Measurements from ENCODE around the gene PILRB.
"Not testable (repeated sequence)": the region's sequence is repeated elsewhere in the genome, so short reads cannot be mapped to it uniquely, and the experiment has no call there.

The PILRB gene

DNA sequence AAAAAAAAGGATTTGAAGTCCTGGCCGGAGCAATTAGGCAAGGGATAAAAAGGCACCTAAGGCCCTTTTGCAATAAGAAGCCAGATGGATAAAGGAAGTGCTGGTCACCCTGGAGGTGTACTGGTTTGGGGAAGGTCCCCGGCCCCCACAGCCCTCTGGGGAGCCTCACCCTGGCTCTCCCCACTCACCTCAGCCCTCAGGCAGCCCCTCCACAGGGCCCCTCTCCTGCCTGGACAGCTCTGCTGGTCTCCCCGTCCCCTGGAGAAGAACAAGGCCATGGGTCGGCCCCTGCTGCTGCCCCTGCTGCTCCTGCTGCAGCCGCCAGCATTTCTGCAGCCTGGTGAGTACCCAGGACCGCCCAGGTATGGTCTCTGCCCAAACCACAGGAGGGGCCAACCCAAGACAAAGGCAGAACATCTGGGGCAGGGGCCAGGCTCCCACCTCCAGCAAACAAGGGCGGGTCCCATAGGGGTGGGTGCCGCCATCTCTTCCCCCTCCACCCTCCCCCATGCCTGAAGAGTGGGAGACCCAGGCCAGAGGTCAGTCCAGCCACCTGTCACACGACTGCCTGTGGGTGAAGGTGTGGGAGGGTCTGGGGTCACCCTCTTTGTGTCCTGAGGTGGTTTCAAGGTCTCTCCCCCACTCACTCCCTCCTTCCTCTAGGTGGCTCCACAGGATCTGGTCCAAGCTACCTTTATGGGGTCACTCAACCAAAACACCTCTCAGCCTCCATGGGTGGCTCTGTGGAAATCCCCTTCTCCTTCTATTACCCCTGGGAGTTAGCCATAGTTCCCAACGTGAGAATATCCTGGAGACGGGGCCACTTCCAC lies at the start of gene PILRB:
Gene PILRB, plus strand, starts transcription at position 91 of the 830 bp plus-strand sequence. Its CDS starts 186 bp downstream, at position 277.
- DNase-seq, result no peak

DNA sequence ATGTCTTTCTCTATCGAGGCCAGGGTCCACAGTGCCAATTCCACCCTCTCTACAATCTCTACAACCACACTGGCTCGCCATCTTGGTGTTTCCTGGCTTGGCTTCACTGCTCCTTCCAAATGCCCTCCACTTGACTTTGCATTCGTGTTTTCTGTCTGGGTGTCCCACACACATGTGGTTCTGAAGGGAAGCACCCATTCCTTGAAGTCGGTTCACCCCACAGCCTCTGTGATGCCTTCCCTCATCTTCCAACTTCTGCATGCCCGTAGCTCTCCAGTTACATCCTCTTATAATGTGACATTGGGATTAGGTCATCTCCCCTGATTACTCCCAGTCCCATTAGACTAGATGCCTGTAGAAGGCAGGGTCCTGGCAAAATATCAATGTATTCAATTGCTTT lies 39.6 kb upstream of the PILRB start:
- DNase-seq, result not testable (repeated sequence)

DNA sequence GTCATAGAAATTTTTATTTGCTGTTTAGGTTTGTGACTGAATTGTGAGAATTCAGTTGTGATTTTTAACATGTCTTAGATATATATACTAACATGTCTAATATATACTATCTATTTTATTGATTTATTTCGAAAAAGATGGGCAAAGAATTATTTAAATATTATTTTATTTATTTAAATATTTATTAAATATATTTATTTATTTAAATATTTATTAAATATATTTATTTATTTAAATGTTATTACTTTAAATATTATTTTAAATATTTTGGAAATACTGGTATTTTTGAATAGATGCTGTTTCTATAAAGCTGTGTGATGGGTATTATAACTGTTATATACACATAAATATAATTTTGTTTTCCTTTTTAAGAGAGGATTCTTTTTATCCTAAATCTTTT lies 36.3 kb upstream of the PILRB start:
- not testable (repeated sequence) for DNase-seq

DNA sequence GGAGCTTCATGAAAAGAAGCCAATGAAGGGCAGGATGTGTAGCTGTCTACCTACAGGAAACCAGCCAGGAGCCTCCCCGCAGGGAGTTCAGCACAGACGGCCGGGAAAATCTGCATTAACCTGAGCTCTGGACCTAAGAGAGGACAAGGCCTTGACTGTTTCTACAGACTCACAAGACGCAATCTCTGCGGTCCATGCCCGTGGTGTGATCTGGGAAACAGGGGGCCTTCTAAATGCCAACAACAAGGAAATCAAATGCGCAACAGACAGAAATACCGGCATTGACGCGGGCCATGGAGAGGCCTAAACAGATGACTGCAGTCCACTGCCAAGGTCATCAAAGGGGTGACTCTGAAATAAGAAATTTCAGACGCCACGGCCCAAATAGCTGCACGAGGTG lies 33.7 kb upstream of the PILRB start:
- not testable (repeated sequence) for DNase-seq

DNA sequence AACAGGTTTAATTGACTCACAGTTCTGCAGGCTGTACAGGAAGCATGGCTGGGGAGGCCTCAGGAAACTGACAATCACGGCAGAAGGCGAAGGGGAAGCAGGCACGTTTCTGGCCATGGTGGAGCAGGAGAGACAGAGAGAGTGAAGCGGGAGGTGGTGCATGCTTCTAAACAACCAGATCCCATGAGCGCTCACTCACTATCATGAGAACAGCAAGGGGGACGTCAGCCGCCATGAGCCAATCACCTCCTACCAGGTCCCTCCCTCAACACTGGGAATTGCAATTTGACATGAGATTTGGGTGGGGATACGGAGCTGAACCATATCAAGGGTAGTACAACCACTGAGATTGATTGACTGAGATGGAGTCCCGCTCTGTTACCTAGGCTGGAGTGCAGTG lies 32.2 kb upstream of the PILRB start:
- DNase-seq, result not testable (repeated sequence)

DNA sequence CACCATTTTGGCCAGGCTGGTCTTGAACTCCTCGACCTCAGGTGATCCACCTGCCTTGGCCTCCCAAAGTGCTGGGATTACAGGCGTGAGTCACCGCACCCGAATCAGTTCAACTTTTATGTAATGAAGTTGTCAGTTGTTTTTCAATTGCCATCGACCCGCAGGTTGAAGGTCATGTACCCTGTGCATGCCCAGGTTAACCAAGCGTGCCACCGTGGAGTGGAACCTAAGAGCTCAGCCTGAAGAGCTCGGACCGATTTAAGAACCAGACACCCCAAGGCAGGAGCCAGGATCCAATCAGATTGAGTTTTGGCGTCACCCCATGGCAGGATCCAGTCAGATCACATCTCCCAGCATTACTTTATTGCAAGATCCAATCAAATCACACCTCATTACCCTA lies 31.0 kb upstream of the PILRB start:
- DNase-seq, result not testable (repeated sequence)

DNA sequence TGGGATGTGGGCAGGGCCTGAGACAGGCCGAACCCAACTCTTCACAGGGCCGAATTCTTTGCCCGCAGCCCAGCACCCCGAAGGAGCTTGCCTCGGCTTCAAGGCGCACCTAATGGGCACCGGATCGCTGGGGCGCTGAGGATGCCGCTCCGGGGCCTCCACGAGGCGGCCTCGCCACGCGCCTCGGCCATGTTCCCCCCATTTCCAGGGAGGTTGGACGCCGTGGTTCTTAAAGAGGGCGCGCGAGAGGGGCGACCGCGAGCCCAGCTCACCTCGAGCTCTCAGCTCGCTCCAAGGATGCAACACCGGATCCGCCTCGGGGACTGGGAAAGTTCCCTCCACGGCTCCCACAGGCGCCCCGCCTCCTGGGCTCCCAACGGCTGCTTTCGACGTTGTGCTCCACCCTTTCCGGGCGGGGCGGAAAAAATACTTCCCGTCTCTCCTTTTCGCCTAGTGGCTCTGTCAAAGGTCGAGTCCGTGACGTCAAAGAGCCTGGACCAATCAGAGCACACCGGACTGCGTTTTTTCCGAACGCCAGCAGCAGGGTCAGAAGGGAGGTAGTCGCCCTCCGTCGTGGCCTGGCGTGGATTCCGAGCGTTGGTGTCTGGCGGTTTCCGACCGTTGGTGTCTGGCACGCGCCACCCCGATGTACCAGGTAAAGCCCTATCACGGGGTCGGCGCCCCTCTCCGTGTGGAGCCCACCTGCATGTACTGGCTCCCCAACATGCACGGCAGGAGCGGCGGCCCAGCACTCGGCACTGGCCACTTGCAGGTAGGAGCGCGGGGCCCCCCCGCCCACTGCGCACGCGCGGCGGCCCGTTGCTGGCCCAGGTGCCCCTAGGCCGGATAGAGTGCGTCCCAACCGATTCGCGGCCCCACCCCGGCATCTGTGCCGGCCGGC lies 22.1 kb upstream of the PILRB start:
- DNase-seq, result peak; percentile 92

DNA sequence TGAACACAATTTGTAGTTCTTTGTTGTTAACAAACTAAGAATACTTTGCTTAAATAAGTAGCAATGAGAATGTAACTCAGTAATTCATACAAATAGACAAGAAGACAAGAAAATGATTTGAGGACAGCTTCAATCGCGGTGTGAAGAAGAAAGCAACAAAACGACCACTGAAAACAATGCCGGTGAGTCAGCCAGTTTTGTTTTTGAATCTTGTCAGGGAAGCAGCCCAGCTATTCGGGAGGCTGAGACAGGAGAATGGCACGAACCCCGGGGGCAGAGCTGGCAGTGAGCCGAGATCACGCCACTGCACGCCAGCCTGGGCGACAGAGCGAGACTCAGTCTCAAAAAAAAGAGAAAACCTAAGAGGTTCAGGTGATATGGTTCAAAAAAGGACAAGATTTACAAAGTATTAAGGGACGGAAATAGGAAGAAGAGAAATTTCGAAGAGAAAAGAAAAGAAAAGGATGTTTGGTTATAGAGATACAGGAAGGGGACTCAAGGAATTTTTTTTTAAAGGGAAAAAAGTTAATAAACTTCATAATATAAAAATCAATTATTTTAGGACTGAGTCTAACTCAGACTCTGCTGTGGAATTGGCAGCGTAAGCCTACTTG lies 19.7 kb upstream of the PILRB start:
- not testable (repeated sequence) for DNase-seq

DNA sequence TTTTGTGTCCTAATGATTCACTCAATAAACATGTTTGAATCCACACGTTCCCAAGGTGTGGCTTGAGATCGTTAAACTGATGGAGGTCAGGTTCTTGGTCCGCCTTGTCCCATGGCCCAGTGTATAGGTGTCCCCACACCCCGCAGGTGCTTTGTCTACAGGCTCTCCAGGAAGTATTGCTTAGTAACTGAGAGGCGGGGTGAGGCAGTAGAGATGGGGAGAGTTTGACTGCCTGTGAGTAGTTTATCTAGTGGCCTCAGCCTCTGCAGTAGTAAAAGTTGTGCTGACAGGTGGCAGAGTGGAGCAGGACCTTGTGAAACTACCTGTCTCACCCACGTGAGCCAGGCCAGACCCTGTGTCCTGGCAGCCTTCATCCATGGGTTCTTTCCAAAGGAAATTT lies 16.6 kb upstream of the PILRB start:
- not testable (repeated sequence) for DNase-seq

DNA sequence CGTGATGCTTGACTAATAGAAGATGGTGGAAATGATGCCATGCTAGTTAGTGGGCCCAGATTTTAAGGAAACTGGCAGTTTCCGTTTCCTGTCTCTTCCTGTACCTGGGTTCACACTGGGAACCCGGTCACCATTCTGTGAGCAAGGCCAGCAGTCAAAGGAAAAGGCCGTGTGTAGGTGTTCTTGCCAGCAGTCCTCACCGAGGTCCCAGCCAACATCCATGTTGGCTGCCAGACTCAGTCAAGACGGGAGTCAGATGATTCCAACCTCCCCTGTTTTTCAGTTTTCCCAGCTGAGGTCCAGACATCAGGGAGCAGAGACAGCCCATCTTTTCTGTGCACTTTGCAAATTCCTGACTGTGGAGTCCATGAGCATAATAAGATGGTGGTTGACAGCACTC lies 15.2 kb upstream of the PILRB start:
- no peak for DNase-seq

DNA sequence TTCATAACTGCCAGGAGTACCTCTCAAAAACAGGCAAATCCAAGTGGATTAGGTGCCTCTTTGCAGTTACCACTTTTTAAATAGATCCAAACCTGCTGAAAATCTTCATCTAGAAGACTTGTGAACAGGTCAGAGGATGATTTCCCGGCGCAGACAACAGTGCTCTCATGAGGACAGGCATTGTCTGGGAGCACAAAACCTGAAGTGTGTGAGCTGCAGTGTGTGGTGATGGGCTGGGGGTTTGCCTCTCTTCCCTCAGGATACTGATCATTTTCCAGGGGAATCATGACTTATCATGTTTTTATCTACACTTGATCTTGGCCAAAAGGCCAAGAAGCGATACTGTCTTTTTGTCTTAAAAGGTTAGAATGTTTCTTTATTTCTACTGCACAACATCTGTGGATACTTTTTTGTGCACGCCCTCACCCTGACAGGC lies 13.8 kb upstream of the PILRB start:
- not testable (repeated sequence) for DNase-seq

DNA sequence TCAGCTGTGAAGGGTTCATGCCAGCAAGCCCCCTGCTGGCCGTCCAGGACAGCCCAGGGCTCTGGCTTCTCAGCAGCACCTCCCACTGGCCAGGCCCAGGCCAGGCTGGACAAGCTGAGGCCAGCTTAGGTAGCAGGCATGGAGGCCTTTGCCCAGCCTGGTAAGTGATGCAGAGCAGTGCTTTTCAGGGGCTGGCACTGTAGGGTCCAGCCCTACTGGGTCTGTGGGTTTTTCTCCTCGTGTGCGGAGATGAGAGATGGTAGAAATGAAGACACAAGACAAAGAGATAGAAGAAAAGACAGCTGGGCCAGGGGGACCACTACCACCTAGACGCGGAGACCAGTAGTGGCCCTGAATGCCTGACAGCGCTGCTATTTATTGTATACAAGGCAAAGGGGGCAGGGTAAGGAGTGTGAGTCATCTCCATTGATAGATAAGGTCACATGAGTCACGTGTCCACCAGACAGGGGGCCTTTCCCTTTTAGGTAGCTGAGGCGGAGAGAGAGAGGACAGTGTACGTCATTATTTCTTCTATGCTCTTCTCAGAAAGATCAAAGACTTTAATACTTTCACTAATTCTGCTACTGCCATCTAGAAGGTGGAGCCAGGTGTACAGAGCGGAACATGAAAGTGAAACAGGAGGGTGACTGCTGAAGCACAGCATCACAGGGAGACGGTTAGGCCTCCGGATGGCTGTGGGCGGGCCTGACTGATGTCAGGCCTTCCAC lies 13.2 kb upstream of the PILRB start:
- DNase-seq, result peak; percentile 92

DNA sequence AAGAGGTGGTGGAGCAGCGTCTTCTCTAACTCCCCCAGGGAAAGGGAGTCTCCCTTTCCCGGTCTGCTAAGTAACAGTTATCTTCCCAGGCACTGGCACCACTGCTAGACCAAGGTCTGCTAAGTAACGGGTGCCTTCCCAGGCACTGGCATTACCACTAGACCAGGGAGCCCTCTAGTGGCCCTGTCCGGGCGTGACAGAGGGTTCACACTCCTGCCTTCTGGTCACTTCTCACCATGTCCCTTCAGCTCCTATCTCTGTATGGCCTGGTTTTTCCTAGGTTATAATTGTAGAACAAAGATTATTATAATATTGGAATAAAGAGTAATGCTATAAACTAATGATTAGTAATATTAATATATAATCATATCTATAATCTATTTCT lies 12.6 kb upstream of the PILRB start:
- peak; percentile 71 for DNase-seq

DNA sequence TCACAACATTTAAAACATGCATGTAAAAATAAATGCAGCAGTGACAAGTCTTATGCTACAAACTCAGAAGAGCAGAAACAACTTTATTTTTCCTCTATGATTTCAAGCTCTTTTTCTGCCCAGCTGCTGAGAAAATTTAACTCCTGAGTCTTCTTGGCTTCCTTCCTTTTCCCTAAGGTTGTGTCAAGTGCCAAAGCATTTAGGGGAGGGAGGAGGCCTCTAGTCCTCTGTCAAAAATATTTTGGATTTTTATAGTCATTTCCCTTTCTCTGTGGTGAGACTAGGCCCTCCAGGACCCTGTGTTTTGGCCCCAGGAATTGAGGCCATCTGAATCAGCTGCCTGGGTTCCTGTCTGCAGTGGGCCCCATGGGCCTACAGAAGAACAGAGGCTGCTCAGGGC lies 11.0 kb upstream of the PILRB start:
- no peak for DNase-seq

DNA sequence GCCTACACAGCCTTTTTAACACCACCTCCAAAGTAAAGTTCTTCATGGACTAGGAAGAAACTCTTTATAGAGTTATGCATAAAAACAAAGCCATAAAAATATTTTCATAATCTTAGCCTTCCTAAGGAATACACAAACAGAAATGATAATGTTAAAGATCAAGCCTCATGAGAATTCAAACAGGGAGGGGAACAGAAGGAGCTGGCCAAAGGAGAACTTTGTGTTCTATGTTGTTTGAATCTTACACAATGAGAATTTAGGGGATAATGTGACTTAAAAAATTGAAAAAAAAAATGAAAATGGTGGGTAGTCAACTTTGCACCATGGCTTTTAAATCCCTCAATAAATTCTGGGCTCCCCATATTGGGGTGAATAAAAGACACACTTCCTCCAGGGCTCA lies 9.1 kb upstream of the PILRB start:
- DNase-seq, result no peak

DNA sequence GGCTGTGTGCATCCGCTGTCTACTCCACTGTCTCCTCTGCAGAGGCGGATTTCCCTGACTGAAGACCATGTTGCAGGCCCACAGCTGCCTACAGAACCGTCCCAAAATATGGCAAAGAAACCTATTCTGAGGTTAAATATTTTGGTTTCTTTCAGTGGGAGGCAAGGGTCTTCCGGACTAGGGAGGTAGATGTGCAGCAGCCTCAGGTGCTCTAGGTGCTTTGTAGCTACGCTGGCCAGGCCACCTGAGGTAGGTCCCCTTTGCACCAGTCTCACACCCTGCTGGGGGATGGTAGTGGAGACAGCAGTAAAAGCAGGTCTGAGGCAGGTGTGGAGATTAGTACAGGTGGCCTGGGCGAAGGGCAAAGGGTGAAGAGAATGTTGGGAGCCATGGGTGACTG lies 8.2 kb upstream of the PILRB start:
- no peak for DNase-seq

DNA sequence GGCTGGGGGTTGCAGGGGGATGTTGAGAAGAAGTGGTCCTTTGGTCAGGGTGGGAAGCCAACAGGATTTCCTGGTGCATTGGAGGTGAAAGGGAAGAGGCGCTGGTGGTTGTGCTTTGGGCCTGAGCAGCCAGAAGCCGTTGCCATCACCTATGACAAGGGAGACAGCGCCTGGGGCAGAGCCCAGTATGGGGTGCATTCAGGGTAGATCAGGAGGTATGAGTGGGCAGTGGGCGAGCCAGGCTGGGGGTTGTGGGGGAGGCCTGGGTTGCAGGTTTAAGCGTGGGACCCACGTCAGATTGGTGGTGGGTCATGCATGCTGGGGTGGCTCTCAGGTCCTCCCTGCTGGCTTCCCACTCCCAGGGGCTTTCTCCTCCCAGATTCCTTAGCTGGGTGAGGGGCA lies 6.3 kb upstream of the PILRB start:
- no peak for DNase-seq

DNA sequence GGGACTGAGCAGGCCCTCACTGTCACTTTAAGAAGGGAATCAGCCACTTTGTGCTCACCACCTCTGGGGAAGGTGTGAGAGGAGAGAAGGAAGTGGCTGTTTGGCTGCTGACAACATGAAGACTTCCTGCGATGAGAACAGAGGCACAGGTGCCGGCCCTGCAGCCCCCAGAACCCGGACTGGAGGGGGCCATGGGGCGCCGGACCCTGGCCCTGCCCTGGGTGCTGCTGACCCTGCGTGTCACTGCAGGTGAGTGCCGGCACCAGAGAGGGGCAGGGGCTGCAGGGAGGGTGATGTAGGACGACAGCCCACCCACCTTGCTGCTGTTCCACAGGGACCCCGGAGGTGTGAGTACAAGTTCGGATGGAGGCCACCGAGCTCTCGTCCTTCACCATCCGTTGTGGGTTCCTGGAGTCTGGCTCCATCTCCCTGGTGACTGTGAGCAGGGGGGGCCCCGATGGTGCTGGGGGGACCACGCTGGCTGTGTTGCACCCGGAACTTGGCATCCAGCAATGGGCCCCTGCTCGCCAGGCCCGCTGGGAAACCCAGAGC lies 5.6 kb upstream of the PILRB start:
- DNase-seq, result not testable (repeated sequence)

DNA sequence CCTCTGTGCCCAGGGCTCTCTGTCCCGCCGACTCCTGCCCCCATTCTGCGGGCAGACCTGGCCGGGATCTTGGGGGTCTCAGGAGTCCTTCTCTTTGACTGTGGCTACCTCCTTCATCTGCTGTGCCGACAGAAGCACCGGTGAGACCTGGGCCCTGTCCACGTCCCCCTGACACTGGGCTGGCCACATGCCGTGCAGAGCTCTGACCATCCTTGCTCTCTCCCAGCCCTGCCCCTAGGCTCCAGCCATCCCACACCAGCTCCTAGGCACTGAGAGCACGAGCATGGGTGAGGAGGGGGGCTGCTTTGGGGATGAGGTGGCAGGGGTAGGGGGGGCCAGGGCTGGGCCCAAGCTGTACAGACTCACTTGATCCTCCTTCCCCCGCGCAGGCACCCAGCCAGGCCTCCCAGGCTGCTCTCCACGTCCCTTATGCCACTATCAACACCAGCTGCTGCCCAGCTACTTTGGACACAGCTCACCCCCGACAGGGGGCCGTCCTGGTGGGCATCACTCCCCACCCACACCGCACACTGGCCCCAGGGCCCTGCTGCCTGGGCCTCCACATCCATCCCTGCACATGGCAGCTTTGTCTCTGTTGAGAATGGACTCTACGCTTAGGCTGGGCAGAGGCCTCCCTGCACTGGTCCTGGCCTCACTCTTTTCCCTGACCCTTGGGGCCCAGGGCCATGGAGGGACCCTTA lies 4.8 kb upstream of the PILRB start:
- DNase-seq, result no peak

DNA sequence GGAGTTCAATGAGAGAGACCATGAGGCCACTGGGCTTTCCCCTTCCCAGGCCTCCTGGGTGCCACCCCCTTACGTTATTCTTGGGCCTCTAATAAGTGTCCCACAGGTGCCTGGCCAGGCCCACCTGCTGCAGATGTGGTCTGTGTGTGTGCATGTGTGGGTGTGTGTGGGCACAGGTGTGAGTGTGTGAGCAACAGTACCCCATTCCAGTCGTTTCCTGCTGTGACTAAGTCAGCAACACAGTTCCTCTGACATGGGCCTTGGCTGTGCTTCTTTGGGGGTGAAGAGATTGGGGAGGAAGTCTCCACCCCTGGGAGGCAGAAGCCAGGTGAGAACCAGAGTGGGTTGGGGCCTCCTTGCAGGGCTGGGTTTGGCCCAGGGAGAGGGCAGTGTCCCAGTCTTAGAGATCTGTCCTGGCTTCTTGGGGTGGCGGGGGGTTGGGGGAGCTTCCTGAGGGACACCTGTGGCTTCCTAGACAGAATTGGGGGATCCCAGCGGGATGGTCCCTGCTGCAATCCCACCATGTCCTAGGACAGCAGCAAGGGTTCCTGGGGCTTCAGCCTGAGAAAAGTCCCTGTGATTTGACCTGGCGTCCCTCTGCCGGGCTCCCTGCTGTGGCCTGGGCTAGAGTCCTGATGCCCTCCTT lies 4.1 kb upstream of the PILRB start:
- no peak for DNase-seq

DNA sequence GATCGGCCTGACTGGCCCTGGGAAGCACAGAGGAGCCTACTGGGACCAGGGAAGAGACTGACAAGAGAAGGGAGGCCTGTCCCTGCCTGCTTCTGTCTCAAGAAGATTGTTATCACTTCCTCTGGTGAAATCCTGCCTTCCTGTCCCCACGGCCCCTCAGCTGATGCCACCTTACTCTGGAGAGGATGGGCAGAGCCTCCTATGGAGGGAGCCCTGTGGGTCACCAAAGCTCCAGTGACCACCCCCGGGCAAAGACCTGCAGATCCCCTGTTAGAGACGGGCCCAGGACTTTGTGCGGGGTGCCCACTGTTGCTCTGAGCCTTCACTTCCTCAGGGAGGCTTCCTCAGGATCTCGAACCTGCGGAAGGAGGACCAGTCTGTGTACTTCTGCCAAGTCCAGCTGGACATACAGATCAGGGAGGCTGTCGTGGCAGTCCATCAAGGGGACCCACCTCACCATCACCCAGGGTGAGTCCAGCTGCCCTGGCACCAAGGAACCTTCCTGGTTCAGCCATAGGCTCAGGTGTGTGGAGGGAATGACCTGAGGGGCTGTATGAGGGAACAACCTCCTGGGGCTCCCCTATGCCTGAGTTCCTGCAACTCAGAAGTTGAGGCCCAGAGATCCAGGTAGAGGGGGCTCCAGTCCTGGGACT lies 1.4 kb upstream of the PILRB start:
- DNase-seq, result no peak

All from hematopoietic multipotent progenitor cell treated with erythropoietin and hydrocortisone succinate and interleukin-3 and kit ligand, for 6 days (in vitro differentiated cells).